Ecto neural progenitor cell (in vitro differentiated cells): Measurements from ENCODE around the gene CCDC78.
A peak's percentile ranks its signal among the peaks of the same experiment; 100 is the strongest.

ENCODE experiments used
- DNase-seq: peaks from one replicate; pipeline ENCODE4 v3.0.0-alpha.2; 2018; ENCODE audit warnings: low spot score

The CCDC78 gene

GRCh38 chr16:726438-727290 is at the start of gene CCDC78, which contains the start of gene HAGHL:
CCDC78 (minus strand) TSS chr16:726443; CDS start chr16:726367, 76 bp downstream.
HAGHL (plus strand) TSS chr16:727106; CDS start chr16:727510, 404 bp downstream.
- peak; percentile 85 for DNase-seq

- DNase-seq: no peak
Observed at GRCh38 chr16:775236-775796, 49.1 kb upstream of the CCDC78 start.

GRCh38 chr16:774086-775001 is 48.1 kb upstream of the CCDC78 start:
- DNase-seq: no peak

GRCh38 chr16:772959-773358 is 46.7 kb upstream of the CCDC78 start:
- no peak for DNase-seq

- no peak for DNase-seq
Observed at GRCh38 chr16:770411-770810, 44.2 kb upstream of the CCDC78 start.

GRCh38 chr16:769934-770333 is 43.7 kb upstream of the CCDC78 start:
- no peak for DNase-seq

GRCh38 chr16:769184-769784 is 43.0 kb upstream of the CCDC78 start:
- no peak for DNase-seq

GRCh38 chr16:768428-768827 is 42.2 kb upstream of the CCDC78 start:
- no peak for DNase-seq

GRCh38 chr16:767743-768235 is 41.5 kb upstream of the CCDC78 start:
- no peak for DNase-seq

GRCh38 chr16:766820-767640 is 40.8 kb upstream of the CCDC78 start:
- DNase-seq: no peak

- no peak for DNase-seq
Observed at GRCh38 chr16:766008-766819, 40.0 kb upstream of the CCDC78 start.

- DNase-seq: no peak
Observed at GRCh38 chr16:765488-765865, 39.2 kb upstream of the CCDC78 start.

GRCh38 chr16:764848-765487 is 38.7 kb upstream of the CCDC78 start:
- DNase-seq: no peak

- no peak for DNase-seq
Observed at GRCh38 chr16:764184-764750, 38.0 kb upstream of the CCDC78 start.

- no peak for DNase-seq
Observed at GRCh38 chr16:763369-764183, 37.3 kb upstream of the CCDC78 start.

GRCh38 chr16:762595-763268 is 36.5 kb upstream of the CCDC78 start:
- DNase-seq: no peak

- DNase-seq: no peak
Observed at GRCh38 chr16:761625-762513, 35.6 kb upstream of the CCDC78 start.
